ENCODE results near the gene GPR62. TPM values are rescaled to one million over a fixed set of nuclear protein-coding genes. Genes with fewer than 3 reads are reported as not detected.
A peak's percentile ranks its signal among the peaks of the same experiment; 100 is the strongest.

GPR62 gene
- total and polyA plus RNA-seq, 8 donors, result 0.17 to 0.35 (median 0.30) TPM; not detected in 2

- TF ChIP-seq CTCF (IDR thresholded peaks at IDR 0.05), result no peak
- Histone ChIP-seq H3K9me3 (no peaks in the 10 kb centered on the region), H3K27ac (no peak overlapping the region), H3K27me3 (peaks cover 0 to 25% of the 10 kb centered on the region in 2 donors), H3K4me3 (no peak overlapping the region), H3K4me1 (peaks cover 6 to 25% of the 10 kb centered on the region in 2 donors), H3K36me3 (peaks cover 0 to 30% of the 10 kb centered on the region in 2 donors)
- ATAC-seq (no peak), DNase-seq (peak in 1 of 4 donors; percentile 48)
- intact Hi-C loops (cut with DNase I), result no loop called here
Observed at GRCh38 chr3:51957520-51958205, 2.5 kb downstream of the GPR62 start.

- peak in 1 of 4 donors; percentile 60 for DNase-seq
- no peak for ATAC-seq
- Histone ChIP-seq H3K4me3 (no peak overlapping the region), H3K27ac (no peak overlapping the region), H3K36me3 (peaks cover 0 to 30% of the 10 kb centered on the region in 2 donors), H3K4me1 (peaks cover 6 to 25% of the 10 kb centered on the region in 2 donors), H3K27me3 (peaks cover 0 to 25% of the 10 kb centered on the region in 2 donors), H3K9me3 (no peaks in the 10 kb centered on the region)
- TF ChIP-seq CTCF (IDR thresholded peaks at IDR 0.05), result no peak
- intact Hi-C loops (cut with DNase I), result no loop called here
Observed at GRCh38 chr3:51958603-51959521, 3.7 kb downstream of the GPR62 start.

- Histone ChIP-seq H3K4me1 (peaks cover 6 to 21% of the 10 kb centered on the region in 2 donors), H3K27me3 (peaks cover 0 to 25% of the 10 kb centered on the region in 2 donors), H3K36me3 (peaks cover 0 to 30% of the 10 kb centered on the region in 2 donors), H3K27ac (no peak overlapping the region), H3K4me3 (no peak overlapping the region), H3K9me3 (no peaks in the 10 kb centered on the region)
- no peak for TF ChIP-seq CTCF (IDR thresholded peaks at IDR 0.05)
- DNase-seq (peak in 1 of 4 donors; percentile 28), ATAC-seq (no peak)
- intact Hi-C loops (cut with DNase I), result no loop called here
Observed at GRCh38 chr3:51959651-51960050, 4.5 kb downstream of the GPR62 start.

- no peak for ATAC-seq
- Histone ChIP-seq H3K4me1 (peaks cover 6 to 15% of the 10 kb centered on the region in 2 donors), H3K4me3 (no peak overlapping the region), H3K9me3 (no peaks in the 10 kb centered on the region), H3K27me3 (peaks cover 0 to 17% of the 10 kb centered on the region in 2 donors), H3K36me3 (peaks cover 0 to 30% of the 10 kb centered on the region in 2 donors), H3K27ac (no peak overlapping the region)
- peak in 1 of 4 donors; percentile 53 for DNase-seq
- intact Hi-C loops (cut with DNase I), result no loop called here
- TF ChIP-seq CTCF (IDR thresholded peaks at IDR 0.05), result no peak
Observed at GRCh38 chr3:51960386-51960785, 5.2 kb downstream of the GPR62 start.

- no peak for ATAC-seq
- intact Hi-C loops (cut with DNase I), result no loop called here
- Histone ChIP-seq H3K4me3 (no peak overlapping the region), H3K9me3 (no peaks in the 10 kb centered on the region), H3K27ac (no peak overlapping the region), H3K4me1 (peaks cover 6 to 9% of the 10 kb centered on the region in 2 donors), H3K36me3 (peaks cover 0 to 30% of the 10 kb centered on the region in 2 donors), H3K27me3 (peaks cover 0 to 15% of the 10 kb centered on the region in 2 donors)
- DNase-seq, result peak in 1 of 4 donors; percentile 76
- no peak for TF ChIP-seq CTCF (IDR thresholded peaks at IDR 0.05)
Observed at GRCh38 chr3:51961011-51961410, 5.8 kb downstream of the GPR62 start.
